GM12874 (cell line): ENCODE data around the gene CLIC3.

ENCODE experiments used
- TF ChIP-seq, protein P1 (sequence below): IDR thresholded peaks from 2 replicates; pipeline ENCODE4 v1.5.1; 2011; ENCODE audit warnings: low read depth, mild to moderate bottlenecking, control low read depth, low read length, moderate library complexity; ENCODE audit not compliant: insufficient read depth

CLIC3 gene

DNA sequence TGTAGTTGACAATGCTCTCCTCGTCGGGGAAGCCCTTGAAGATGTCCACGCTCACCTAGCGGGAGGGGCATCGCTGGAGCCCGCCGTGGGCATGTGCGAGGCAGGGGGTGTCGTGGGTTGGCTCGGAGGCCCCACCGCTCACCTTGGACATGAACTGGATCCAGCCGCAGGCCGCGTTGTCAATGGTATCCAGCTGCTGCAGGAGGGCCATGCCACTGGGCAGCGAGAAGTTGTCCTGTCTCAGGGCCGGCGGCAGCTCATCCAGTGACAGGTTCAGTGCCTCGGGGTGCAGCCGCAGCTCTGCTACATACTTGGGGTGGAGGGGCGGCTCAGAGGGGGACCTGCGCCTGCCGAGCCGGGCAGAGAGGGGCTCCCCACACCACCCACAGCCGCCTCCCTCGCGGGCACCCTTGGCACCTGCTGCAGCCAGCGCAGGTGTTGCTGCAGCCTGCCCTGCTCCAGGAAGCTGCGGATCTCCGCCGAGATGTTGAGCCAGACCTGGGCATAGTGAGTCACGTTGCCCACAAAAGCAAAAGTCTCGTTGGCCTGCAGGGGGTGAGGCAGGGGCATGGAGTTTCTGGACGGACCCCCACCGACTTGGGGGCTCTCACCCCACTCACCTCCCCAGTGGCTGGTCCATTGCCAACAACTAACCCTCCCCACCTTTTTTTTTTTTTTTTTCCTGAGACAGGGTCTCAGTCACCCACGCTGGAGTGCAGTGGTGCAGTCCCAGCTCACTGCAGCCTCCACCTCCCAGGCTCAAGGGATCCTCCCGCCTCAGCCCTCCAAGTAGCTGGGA, 22.6 kb upstream of the CLIC3 start:
- TF ChIP-seq, protein P1, sequence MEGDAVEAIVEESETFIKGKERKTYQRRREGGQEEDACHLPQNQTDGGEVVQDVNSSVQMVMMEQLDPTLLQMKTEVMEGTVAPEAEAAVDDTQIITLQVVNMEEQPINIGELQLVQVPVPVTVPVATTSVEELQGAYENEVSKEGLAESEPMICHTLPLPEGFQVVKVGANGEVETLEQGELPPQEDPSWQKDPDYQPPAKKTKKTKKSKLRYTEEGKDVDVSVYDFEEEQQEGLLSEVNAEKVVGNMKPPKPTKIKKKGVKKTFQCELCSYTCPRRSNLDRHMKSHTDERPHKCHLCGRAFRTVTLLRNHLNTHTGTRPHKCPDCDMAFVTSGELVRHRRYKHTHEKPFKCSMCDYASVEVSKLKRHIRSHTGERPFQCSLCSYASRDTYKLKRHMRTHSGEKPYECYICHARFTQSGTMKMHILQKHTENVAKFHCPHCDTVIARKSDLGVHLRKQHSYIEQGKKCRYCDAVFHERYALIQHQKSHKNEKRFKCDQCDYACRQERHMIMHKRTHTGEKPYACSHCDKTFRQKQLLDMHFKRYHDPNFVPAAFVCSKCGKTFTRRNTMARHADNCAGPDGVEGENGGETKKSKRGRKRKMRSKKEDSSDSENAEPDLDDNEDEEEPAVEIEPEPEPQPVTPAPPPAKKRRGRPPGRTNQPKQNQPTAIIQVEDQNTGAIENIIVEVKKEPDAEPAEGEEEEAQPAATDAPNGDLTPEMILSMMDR = no peak

DNA sequence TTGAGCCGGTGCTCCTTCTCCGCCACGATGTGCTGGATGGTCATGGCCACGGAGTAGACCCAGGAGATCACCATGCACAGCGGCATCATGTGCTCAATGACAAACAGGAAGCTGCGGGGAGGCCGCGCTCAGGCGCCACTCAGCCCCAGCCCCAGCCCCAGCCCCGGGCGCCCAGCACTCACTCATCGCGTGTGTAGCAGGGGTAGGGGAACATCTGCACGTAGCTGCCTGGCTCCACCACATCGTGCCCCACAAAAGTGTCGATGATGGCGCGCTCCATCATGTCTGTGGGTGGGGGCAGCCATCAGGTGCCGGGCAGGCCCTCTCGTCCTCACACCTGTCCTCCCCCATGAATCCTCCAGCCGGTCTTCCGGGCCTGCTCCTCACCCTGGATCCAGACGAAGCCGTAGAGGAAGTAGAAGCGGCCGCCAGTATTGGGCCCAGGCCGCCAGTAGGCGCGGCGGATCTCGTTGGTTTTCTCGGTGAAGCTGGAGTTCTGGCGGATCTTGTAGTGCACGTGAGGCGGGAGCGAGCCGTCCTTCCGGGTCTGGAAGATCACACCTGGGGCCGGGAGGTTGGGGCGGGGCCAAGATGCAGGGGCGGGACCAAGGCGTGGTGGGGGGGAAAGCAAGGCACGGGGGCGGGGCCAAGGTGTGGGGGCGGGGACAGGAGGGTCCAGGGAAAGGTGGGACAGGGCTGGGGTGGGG, 21.6 kb upstream of the CLIC3 start:
- TF ChIP-seq, protein P1 = no peak

DNA sequence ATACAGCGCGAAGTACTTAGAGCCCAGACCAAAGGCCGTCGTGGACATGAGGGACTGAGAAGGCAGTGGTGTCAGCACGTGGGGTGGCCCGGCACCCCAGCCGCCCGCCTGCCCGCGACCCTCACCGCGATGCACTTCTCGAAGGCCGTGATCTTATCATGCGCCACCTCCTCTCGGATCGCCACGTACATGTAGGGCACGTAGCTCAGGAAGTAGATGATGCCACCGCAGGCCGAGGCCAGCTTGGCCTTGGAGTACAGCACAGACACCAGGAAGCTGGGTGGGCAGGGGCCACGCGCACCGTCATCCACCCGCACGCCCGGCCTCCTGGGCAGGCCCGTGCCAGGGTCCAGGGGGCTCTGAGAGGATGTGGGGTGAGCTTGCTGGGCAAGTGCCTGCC, 20.7 kb upstream of the CLIC3 start:
- TF ChIP-seq, protein P1 = no peak

DNA sequence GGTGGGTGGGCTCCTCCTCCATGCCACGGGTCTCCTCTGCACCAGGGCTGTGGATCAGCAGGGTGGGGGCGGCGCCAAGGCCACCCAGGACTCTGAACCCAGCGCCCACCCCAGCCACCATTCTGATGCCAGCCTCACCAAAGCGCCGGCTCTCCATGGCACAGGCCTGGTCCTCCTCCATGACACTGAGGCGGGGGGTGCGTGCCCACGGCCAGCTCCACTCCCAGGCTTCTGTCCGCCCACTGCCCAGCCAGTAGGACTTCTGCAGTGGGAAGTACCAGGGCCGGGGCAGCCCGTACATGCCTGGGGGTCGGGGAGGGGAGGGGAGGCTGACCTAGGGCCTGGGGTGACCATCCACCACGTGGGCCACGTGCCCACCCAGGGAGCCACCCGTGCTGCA, 20.1 kb upstream of the CLIC3 start:
- TF ChIP-seq, protein P1 = no peak

DNA sequence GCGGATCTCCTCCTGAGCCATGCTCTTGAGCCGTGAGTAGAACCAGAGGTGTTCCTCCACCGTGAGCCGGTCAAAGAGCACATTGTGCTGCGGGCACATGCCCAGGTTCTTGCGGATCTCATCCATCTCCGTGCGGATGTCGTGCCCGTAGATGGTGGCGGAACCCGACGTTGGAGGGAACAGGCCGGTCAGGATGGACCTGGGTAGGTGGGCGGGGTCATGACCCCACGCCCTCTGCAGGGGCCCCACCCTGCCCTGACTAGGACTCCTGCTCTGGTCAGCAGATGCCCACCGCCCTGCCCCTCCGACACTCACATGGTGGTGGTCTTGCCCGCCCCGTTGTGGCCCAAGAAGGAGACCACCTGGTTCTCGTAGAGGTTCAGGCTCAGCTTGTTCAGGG, 19.6 kb upstream of the CLIC3 start:
- TF ChIP-seq, protein P1 = no peak

DNA sequence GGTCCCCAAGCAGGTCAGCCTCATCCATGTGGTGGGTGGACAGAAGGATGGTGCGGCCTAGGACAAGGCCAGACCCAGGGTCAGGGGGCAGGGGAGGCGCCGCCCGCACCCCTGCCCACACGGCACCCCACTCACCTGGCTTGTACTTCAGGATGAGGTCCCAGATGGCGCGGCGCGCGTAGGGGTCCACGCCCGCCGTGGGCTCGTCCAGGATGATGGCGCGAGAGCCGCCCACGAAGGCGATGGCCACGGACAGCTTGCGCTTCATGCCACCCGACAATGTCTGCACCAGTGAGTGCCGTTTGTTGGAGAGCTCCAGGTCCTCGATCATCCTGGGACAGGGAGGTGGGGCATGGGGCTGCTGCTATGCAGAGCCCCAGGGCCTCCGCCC, 19.2 kb upstream of the CLIC3 start:
- TF ChIP-seq, protein P1 = no peak

DNA sequence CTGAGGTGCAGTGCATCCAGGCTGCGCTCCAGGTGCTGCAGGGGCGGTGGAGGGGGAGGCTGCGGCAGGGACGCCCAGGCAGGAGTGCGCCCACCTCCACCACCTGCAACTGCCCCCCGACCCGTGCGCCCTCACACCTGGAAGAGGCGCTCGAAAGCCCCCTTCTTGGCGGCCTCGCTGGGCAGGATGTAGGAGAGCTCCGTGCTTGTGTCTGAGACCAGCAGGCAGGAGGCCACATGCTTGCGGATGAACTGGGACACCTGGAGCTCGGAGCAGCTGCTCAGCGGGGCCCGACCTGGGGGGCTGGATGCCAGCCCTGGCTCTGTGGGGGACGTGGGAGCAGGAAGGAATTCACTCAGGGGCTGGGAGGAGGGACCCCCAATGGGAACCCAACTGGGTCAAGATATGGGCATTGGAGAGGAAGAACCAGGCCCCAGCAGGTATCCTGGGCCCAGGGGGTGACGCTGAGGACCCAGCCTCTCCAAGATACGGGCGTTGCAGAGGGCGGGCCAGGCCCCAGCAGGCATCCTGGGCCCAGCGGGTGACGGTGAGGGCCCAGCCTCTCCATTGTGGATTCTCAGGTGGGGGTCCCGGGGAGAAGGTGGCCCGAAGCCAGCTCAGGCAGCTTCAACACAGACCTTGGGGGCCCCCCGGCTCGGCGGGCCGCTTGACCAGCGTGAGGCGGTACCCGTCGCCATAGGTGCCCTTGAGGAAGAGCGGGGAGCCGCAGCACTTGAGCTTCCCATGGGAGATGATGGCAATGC, 18.6 kb upstream of the CLIC3 start:
- TF ChIP-seq, protein P1 = no peak
